Measurements from ENCODE around the gene GGT5. TPM values are rescaled to one million over a fixed set of nuclear protein-coding genes. Genes with fewer than 3 reads are reported as not detected.

GGT5 gene
- total and polyA plus RNA-seq, 4 donors: 6.3 to 35.0 (median 20.2) TPM

GRCh38 chr22:24176630-24177029, 68.3 kb downstream of the GGT5 start:
- no peak overlapping the region for H3K27ac ChIP-seq (ENCODE audit: low read depth in 1 of 2, low read length in 2 of 2)

GRCh38 chr22:24176040-24176439, 68.8 kb downstream of the GGT5 start:
- Histone ChIP-seq H3K27me3 (ENCODE audit: control insufficient read depth in 4 of 4, insufficient read depth in 4 of 4, low read length in 3 of 4) (no peaks in the 10 kb centered on the region), H3K9ac (ENCODE audit: low read depth in 1 of 2, low read length in 2 of 2) (no peak overlapping the region), H3K4me3 (ENCODE audit: low read depth in 1 of 3, low read length in 3 of 3) (no peak overlapping the region), H3K4me1 (ENCODE audit: control insufficient read depth in 4 of 4, insufficient read depth in 4 of 4, low read length in 3 of 4) (peaks cover 0 to 7% (median 1%) of the 10 kb centered on the region in 4 donors), H3K36me3 (ENCODE audit: control insufficient read depth in 4 of 4, insufficient read depth in 3 of 4, low read depth in 1 of 4, low read length in 3 of 4) (peaks cover 0 to 30% (median 8%) of the 10 kb centered on the region in 4 donors), H3K9me3 (ENCODE audit: control insufficient read depth in 4 of 4, low read length in 3 of 4) (no peaks in the 10 kb centered on the region), H3K27ac (ENCODE audit: low read depth in 1 of 2, low read length in 2 of 2) (no peak overlapping the region)
- WGBS: 97% methylated on average over 11 of the region's 11 CpGs
- no peak for DNase-seq (ENCODE audit: low spot score)
- TF ChIP-seq TAF1 (conservative IDR thresholded peaks at IDR 0.05): no peak
- TF ChIP-seq, protein P1, sequence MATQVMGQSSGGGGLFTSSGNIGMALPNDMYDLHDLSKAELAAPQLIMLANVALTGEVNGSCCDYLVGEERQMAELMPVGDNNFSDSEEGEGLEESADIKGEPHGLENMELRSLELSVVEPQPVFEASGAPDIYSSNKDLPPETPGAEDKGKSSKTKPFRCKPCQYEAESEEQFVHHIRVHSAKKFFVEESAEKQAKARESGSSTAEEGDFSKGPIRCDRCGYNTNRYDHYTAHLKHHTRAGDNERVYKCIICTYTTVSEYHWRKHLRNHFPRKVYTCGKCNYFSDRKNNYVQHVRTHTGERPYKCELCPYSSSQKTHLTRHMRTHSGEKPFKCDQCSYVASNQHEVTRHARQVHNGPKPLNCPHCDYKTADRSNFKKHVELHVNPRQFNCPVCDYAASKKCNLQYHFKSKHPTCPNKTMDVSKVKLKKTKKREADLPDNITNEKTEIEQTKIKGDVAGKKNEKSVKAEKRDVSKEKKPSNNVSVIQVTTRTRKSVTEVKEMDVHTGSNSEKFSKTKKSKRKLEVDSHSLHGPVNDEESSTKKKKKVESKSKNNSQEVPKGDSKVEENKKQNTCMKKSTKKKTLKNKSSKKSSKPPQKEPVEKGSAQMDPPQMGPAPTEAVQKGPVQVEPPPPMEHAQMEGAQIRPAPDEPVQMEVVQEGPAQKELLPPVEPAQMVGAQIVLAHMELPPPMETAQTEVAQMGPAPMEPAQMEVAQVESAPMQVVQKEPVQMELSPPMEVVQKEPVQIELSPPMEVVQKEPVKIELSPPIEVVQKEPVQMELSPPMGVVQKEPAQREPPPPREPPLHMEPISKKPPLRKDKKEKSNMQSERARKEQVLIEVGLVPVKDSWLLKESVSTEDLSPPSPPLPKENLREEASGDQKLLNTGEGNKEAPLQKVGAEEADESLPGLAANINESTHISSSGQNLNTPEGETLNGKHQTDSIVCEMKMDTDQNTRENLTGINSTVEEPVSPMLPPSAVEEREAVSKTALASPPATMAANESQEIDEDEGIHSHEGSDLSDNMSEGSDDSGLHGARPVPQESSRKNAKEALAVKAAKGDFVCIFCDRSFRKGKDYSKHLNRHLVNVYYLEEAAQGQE (IDR thresholded peaks at IDR 0.05): no peak
- TF ChIP-seq, protein P2, sequence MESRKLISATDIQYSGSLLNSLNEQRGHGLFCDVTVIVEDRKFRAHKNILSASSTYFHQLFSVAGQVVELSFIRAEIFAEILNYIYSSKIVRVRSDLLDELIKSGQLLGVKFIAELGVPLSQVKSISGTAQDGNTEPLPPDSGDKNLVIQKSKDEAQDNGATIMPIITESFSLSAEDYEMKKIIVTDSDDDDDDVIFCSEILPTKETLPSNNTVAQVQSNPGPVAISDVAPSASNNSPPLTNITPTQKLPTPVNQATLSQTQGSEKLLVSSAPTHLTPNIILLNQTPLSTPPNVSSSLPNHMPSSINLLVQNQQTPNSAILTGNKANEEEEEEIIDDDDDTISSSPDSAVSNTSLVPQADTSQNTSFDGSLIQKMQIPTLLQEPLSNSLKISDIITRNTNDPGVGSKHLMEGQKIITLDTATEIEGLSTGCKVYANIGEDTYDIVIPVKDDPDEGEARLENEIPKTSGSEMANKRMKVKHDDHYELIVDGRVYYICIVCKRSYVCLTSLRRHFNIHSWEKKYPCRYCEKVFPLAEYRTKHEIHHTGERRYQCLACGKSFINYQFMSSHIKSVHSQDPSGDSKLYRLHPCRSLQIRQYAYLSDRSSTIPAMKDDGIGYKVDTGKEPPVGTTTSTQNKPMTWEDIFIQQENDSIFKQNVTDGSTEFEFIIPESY (IDR thresholded peaks at IDR 0.05): no peak
- TF ChIP-seq GABPA (IDR thresholded peaks at IDR 0.05 in 1 of 2, conservative IDR thresholded peaks at IDR 0.05 in 1 of 2): no peak
- no peak for TF ChIP-seq CTCF (IDR thresholded peaks at IDR 0.05; ENCODE audit: low read depth, low read length, missing input control)
- no peak for TF ChIP-seq NR2F2 (IDR thresholded peaks at IDR 0.05)
- TF ChIP-seq, protein P3, sequence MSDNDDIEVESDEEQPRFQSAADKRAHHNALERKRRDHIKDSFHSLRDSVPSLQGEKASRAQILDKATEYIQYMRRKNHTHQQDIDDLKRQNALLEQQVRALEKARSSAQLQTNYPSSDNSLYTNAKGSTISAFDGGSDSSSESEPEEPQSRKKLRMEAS (IDR thresholded peaks at IDR 0.05): no peak
- TF ChIP-seq ATF3 (IDR thresholded peaks at IDR 0.05): no peak

More at GRCh38 chr22:24176630-24177029, 68.3 kb downstream of the GGT5 start:
- DNase-seq (ENCODE audit: low spot score): no peak
- Histone ChIP-seq H3K9ac (ENCODE audit: low read depth in 1 of 2, low read length in 2 of 2) (no peak overlapping the region), H3K27me3 (ENCODE audit: control insufficient read depth in 4 of 4, insufficient read depth in 4 of 4, low read length in 3 of 4) (no peaks in the 10 kb centered on the region), H3K36me3 (ENCODE audit: control insufficient read depth in 4 of 4, insufficient read depth in 3 of 4, low read depth in 1 of 4, low read length in 3 of 4) (peaks cover 0 to 30% (median 8%) of the 10 kb centered on the region in 4 donors), H3K4me1 (ENCODE audit: control insufficient read depth in 4 of 4, insufficient read depth in 4 of 4, low read length in 3 of 4) (peaks cover 0 to 12% (median 5%) of the 10 kb centered on the region in 4 donors), H3K9me3 (ENCODE audit: control insufficient read depth in 4 of 4, low read length in 3 of 4) (no peaks in the 10 kb centered on the region), H3K4me3 (ENCODE audit: low read depth in 1 of 3, low read length in 3 of 3) (no peak overlapping the region)
- no peak for TF ChIP-seq GABPA (IDR thresholded peaks at IDR 0.05 in 1 of 2, conservative IDR thresholded peaks at IDR 0.05 in 1 of 2)
- TF ChIP-seq NR2F2 (IDR thresholded peaks at IDR 0.05): no peak
- no peak for TF ChIP-seq HNF4A (conservative IDR thresholded peaks at IDR 0.05)
- WGBS: 92% methylated on average over 10 of the region's 10 CpGs

All from liver (tissue), 9 donors.